ENCODE measurements around the gene TIPARP.

Gene TIPARP

DNA sequence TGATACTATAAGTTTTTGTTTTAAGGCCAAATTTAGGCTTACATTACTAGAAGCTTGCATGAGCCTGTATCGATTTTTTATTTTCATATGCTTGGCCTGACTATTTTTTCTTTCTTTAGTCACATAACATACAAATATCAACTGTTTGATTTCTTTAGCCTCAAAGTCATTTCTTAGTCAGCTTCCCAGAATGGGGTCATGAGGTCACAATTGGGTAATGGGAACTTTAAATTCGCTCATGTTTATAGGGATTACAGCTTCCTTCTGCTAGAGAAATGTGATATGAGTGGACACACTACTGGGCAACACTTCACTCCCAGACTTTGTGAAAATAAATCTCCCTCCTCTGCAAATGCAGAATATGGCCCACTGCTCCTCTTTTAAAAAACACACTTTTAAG, 9.1 kb upstream of the TIPARP start:
- peaks cover 9% of the 10 kb centered on the region for H3K4me1 ChIP-seq (ENCODE audit: control insufficient read depth, insufficient read depth, low read length)
- no peak overlapping the region for H3K27ac ChIP-seq (ENCODE audit: low read depth, low read length)
- no peak overlapping the region for H3K9ac ChIP-seq (ENCODE audit: low read length)
- H3K27me3 ChIP-seq (ENCODE audit: control insufficient read depth, insufficient read depth, low read length): no peaks in the 10 kb centered on the region
- no peaks in the 10 kb centered on the region for H3K36me3 ChIP-seq (ENCODE audit: control insufficient read depth, insufficient read depth, low read length)
- no peak overlapping the region for H3K4me3 ChIP-seq (ENCODE audit: low read depth, low read length)
- no peaks in the 10 kb centered on the region for H3K9me3 ChIP-seq (ENCODE audit: control insufficient read depth, insufficient read depth, low read depth, low read length)

DNA sequence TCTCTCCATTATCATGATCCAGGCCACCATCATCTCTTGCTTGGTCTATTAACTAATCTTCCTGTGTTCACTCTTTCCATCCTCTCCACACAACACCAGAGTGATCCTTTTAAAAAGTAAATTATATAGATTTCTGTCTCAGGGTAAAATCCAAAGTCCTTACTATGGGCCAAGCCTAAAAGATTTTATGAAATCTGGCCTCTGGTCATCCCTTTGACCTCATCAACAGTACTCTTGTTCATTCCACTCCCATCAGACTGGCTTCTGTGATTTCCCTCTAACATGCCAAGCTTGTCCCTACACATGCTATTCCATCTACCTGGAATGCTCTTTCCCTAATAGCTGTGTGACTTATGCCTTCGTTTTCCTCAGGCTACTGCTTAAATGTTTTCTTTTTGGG, 8.3 kb upstream of the TIPARP start:
- no peaks in the 10 kb centered on the region for H3K27me3 ChIP-seq (ENCODE audit: control insufficient read depth, insufficient read depth, low read length)
- H3K9ac ChIP-seq (ENCODE audit: low read length): no peak overlapping the region
- H3K4me3 ChIP-seq (ENCODE audit: low read depth, low read length): no peak overlapping the region
- H3K36me3 ChIP-seq (ENCODE audit: control insufficient read depth, insufficient read depth, low read length): no peaks in the 10 kb centered on the region
- no peaks in the 10 kb centered on the region for H3K9me3 ChIP-seq (ENCODE audit: control insufficient read depth, insufficient read depth, low read depth, low read length)
- peaks cover 9% of the 10 kb centered on the region for H3K4me1 ChIP-seq (ENCODE audit: control insufficient read depth, insufficient read depth, low read length)
- no peak overlapping the region for H3K27ac ChIP-seq (ENCODE audit: low read depth, low read length)

GRCh38 chr3:156668073-156668763, 6.2 kb upstream of the TIPARP start:
- peaks cover 9% of the 10 kb centered on the region for H3K4me1 ChIP-seq (ENCODE audit: control insufficient read depth, insufficient read depth, low read length)
- no peak overlapping the region for H3K4me3 ChIP-seq (ENCODE audit: low read depth, low read length)
- no peak overlapping the region for H3K9ac ChIP-seq (ENCODE audit: low read length)
- H3K27me3 ChIP-seq (ENCODE audit: control insufficient read depth, insufficient read depth, low read length): peaks cover 5% of the 10 kb centered on the region; the same call in 1 of the 2 replicates
- H3K36me3 ChIP-seq (ENCODE audit: control insufficient read depth, insufficient read depth, low read length): no peaks in the 10 kb centered on the region
- H3K9me3 ChIP-seq (ENCODE audit: control insufficient read depth, insufficient read depth, low read depth, low read length): no peaks in the 10 kb centered on the region
- no peak overlapping the region for H3K27ac ChIP-seq (ENCODE audit: low read depth, low read length)

GRCh38 chr3:156670077-156670476, 4.3 kb upstream of the TIPARP start:
- H3K9ac ChIP-seq (ENCODE audit: low read length): no peak overlapping the region
- no peak overlapping the region for H3K27ac ChIP-seq (ENCODE audit: low read depth, low read length)
- peaks cover 8% of the 10 kb centered on the region; the same call in 1 of the 2 replicates for H3K27me3 ChIP-seq (ENCODE audit: control insufficient read depth, insufficient read depth, low read length)
- H3K4me1 ChIP-seq (ENCODE audit: control insufficient read depth, insufficient read depth, low read length): peaks cover 9% of the 10 kb centered on the region
- no peaks in the 10 kb centered on the region for H3K36me3 ChIP-seq (ENCODE audit: control insufficient read depth, insufficient read depth, low read length)
- no peak overlapping the region for H3K4me3 ChIP-seq (ENCODE audit: low read depth, low read length)
- no peaks in the 10 kb centered on the region for H3K9me3 ChIP-seq (ENCODE audit: control insufficient read depth, insufficient read depth, low read depth, low read length)

DNA sequence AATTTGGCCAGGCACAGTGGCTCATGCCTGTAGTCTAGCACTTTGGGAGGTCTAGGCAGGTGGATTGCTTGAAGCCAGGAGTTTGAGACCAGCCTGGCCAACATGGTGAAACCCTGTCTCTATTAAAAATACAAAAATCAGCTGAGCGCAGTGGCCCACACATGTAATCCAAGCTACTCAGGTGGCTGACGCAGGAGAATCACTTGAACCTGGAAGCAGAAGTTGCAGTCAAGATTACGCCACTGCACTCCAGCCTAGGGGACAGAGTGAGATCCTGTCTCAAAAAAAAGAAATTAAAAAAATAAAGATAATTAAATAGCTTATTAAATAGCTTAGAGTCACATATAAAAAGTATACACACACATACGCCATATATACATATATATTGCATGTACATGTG, 3.7 kb upstream of the TIPARP start:
- peaks cover 8% of the 10 kb centered on the region; the same call in 1 of the 2 replicates for H3K27me3 ChIP-seq (ENCODE audit: control insufficient read depth, insufficient read depth, low read length)
- H3K4me1 ChIP-seq (ENCODE audit: control insufficient read depth, insufficient read depth, low read length): peaks cover 9% of the 10 kb centered on the region
- no peak overlapping the region for H3K4me3 ChIP-seq (ENCODE audit: low read depth, low read length)
- no peaks in the 10 kb centered on the region for H3K36me3 ChIP-seq (ENCODE audit: control insufficient read depth, insufficient read depth, low read length)
- H3K9ac ChIP-seq (ENCODE audit: low read length): no peak overlapping the region
- no peak overlapping the region for H3K27ac ChIP-seq (ENCODE audit: low read depth, low read length)
- no peaks in the 10 kb centered on the region for H3K9me3 ChIP-seq (ENCODE audit: control insufficient read depth, insufficient read depth, low read depth, low read length)

DNA sequence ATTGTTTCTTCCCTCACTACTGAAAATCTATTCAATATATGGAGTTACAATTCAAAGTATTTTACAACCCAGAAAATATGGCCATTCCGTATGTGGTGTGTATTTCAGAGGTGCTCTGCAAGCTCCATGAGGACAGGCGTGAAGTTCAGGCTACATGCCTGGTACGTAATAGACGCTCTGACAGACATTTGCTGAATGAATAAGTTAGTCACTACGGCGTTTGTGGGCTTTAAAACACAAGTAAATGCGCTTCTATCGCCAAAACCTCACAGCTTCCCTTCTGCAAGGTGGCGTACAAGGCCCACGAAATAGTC, 701 bp upstream of the TIPARP start:
- Histone ChIP-seq H3K4me3 (ENCODE audit: low read depth, low read length) (peak overlapping the region; percentile 72), H3K36me3 (ENCODE audit: control insufficient read depth, insufficient read depth, low read length) (peaks cover 12% of the 10 kb centered on the region), H3K9ac (ENCODE audit: low read length) (peak overlapping the region; percentile 55), H3K27me3 (ENCODE audit: control insufficient read depth, insufficient read depth, low read length) (peaks cover 8% of the 10 kb centered on the region; the same call in 1 of the 2 replicates), H3K27ac (ENCODE audit: low read depth, low read length) (no peak overlapping the region), H3K9me3 (ENCODE audit: control insufficient read depth, insufficient read depth, low read depth, low read length) (no peaks in the 10 kb centered on the region), H3K4me1 (ENCODE audit: control insufficient read depth, insufficient read depth, low read length) (peaks cover 6% of the 10 kb centered on the region)

DNA sequence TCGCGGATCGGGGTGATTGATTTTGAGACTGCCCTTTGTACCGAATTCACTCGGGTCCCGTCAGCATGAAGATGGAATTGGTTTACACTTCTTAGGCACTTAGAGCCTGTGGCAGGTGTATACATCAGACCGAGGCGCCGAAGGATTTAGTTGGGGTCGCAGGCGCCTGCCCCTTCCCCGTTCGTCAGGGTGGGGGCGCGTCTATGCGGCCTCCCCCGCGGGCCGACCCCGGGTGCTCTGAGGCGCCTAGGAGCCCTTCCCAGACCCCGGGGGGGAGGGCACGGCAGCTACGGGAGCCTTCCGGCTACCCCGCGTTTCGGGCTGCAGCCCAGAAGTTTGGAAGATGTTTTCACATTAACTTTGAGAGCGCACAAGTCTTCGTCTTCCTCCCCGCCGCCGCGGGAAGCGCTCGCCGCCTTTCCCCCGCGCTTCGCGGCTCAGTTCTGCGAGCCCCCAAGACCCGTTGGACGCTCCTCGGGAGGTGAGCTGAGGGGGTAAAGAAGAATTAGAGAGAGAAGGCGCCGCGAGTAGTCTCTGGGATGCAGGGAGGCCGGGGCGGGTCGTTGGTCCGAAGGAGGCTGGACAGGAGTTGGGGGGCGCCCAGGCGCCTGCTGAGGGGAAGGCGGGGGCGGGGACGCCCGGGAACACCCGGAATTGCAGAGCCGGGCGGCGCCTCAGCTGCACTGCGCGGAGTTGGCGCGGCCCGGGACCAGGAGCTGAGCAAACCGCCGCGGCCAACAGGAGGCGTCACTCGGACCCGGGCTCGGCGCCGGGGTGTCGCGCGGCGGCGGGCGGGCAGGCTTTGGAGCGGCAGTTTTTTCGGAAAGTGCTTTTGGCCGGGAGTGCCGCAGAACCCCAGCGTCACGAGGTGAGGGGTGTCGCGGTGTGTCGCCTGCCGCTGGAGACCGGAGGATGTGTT, 780 bp downstream of the TIPARP start:
- H3K4me1 ChIP-seq (ENCODE audit: control insufficient read depth, insufficient read depth, low read length): peaks cover 6% of the 10 kb centered on the region
- H3K27ac ChIP-seq (ENCODE audit: low read depth, low read length): peak overlapping the region; percentile 39; the same call in 1 of the 2 replicates
- H3K4me3 ChIP-seq (ENCODE audit: low read depth, low read length): peak overlapping the region; percentile 72
- H3K27me3 ChIP-seq (ENCODE audit: control insufficient read depth, insufficient read depth, low read length): peaks cover 8% of the 10 kb centered on the region; the same call in 1 of the 2 replicates
- no peaks in the 10 kb centered on the region for H3K9me3 ChIP-seq (ENCODE audit: control insufficient read depth, insufficient read depth, low read depth, low read length)
- peak overlapping the region; percentile 74 for H3K9ac ChIP-seq (ENCODE audit: low read length)
- peaks cover 24% of the 10 kb centered on the region for H3K36me3 ChIP-seq (ENCODE audit: control insufficient read depth, insufficient read depth, low read length)

DNA sequence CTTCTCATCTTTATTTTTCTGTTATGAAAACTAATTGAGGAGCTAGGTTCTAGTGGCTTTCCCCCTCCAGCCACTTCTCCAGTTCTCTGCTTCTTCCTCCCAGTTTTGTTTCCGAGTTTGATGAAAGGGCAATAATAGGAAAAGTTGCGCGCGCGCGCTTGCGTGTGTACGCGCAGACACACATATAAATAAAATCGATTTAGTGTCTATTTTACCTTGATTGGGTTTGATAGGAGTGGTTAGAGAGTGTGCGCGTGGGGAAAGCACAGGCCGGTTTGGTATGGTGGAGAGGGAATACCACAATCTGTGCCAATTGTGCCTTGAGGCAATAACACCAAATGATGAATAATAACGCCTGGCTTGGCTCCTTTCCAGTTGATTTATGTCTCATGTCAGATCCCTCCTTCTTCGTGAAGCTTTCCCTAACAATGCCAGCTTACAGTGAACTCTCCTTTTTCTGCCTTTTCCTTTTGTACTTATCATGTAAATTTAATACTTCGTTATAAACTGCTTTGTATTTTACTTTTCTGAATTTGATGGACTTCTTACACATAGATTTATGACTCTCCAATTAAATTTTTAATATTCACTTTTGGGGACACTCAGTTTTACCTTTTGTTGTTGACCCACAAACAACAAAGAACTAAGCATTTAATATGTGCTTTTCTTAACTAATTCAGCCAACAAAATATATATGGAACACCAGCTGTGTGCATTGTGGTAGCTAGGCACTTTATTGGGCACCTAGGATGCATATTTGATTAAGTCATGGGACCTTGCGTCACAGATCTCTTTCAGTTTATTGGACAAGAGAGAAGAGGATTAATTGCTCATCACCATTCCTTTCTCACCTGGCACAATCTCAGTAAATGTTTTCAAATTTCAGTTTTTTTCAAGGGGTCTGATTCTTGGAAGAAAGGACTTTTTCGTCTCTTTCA, 1.7 kb downstream of the TIPARP start:
- Histone ChIP-seq H3K9me3 (ENCODE audit: control insufficient read depth, insufficient read depth, low read depth, low read length) (no peaks in the 10 kb centered on the region), H3K9ac (ENCODE audit: low read length) (peak overlapping the region; percentile 74), H3K4me1 (ENCODE audit: control insufficient read depth, insufficient read depth, low read length) (peaks cover 11% of the 10 kb centered on the region), H3K27me3 (ENCODE audit: control insufficient read depth, insufficient read depth, low read length) (peaks cover 8% of the 10 kb centered on the region; the same call in 1 of the 2 replicates), H3K4me3 (ENCODE audit: low read depth, low read length) (peak overlapping the region; percentile 72), H3K36me3 (ENCODE audit: control insufficient read depth, insufficient read depth, low read length) (peaks cover 29% of the 10 kb centered on the region), H3K27ac (ENCODE audit: low read depth, low read length) (no peak overlapping the region; the same call in 1 of the 2 replicates)

DNA sequence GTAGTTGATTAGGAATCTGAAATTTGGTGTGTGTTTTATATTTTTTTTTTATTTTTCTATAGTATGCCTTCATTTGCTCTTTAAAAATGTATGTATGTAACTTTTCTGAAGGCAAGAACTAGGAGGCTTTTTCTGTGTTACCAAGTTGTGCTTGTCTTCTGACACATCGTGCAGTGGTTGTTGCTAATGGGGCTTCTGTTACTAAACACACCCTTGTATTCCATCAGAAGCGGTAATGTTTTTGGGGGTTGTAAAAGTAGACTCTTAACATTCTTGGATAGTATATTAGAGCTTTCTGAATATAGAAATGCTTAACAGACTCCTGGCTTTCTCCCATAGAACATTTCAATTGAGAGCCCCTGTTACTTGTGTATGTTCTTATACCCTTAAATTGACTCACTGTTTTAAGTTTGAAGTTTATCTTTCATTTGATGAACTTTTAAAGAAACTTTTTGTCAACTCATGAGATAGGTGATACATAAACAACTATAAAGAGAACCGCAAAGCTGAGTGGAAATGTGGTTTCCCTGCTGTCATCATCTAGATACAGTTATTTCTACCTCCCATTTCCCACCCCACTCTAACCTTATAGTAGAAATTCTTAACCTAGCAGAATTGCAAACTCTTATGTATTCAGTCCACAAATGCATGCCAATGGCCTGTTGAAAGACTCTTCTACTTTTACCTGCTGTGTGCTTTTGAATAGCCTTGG, 2.5 kb downstream of the TIPARP start:
- H3K27me3 ChIP-seq (ENCODE audit: control insufficient read depth, insufficient read depth, low read length): peaks cover 8% of the 10 kb centered on the region; the same call in 1 of the 2 replicates
- no peak overlapping the region for H3K27ac ChIP-seq (ENCODE audit: low read depth, low read length)
- peaks cover 12% of the 10 kb centered on the region for H3K4me1 ChIP-seq (ENCODE audit: control insufficient read depth, insufficient read depth, low read length)
- H3K36me3 ChIP-seq (ENCODE audit: control insufficient read depth, insufficient read depth, low read length): peaks cover 32% of the 10 kb centered on the region
- H3K9me3 ChIP-seq (ENCODE audit: control insufficient read depth, insufficient read depth, low read depth, low read length): no peaks in the 10 kb centered on the region
- no peak overlapping the region for H3K4me3 ChIP-seq (ENCODE audit: low read depth, low read length)
- no peak overlapping the region for H3K9ac ChIP-seq (ENCODE audit: low read length)

DNA sequence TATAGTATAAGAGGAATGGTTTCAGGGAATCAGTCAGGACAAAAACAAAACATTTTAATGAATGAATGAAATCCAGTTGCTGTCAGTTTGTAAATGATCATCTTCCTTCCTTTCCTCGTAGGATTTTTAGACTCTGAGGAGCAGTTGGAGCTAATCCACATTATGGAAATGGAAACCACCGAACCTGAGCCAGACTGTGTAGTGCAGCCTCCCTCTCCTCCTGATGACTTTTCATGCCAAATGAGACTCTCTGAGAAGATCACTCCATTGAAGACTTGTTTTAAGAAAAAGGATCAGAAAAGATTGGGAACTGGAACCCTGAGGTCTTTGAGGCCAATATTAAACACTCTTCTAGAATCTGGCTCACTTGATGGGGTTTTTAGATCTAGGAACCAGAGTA, 3.1 kb downstream of the TIPARP start:
- peaks cover 12% of the 10 kb centered on the region for H3K4me1 ChIP-seq (ENCODE audit: control insufficient read depth, insufficient read depth, low read length)
- no peak overlapping the region for H3K27ac ChIP-seq (ENCODE audit: low read depth, low read length)
- peaks cover 32% of the 10 kb centered on the region for H3K36me3 ChIP-seq (ENCODE audit: control insufficient read depth, insufficient read depth, low read length)
- no peaks in the 10 kb centered on the region for H3K9me3 ChIP-seq (ENCODE audit: control insufficient read depth, insufficient read depth, low read depth, low read length)
- H3K9ac ChIP-seq (ENCODE audit: low read length): no peak overlapping the region
- H3K27me3 ChIP-seq (ENCODE audit: control insufficient read depth, insufficient read depth, low read length): peaks cover 8% of the 10 kb centered on the region; the same call in 1 of the 2 replicates
- H3K4me3 ChIP-seq (ENCODE audit: low read depth, low read length): no peak overlapping the region

All from HUES6 (cell line).